ENCODE data around the gene PSMD9. TPM values are rescaled to one million over a fixed set of nuclear protein-coding genes. Genes with fewer than 3 reads are reported as not detected.

Gene PSMD9
- total and polyA plus RNA-seq, 10 of the 15 experiments (the other 5 are each of a cell fraction or from before 2014, with no cell fraction given), result 14.6 to 152 (median 58.1) TPM

GRCh38 chr12:121917950-121918678 is 29.5 kb downstream of the PSMD9 start, which contains the start of gene CFAP251:
CFAP251 (plus strand) TSS chr12:121918592; CDS start chr12:121921306, 2,714 bp downstream.
- Histone ChIP-seq H3K27me3 (replicated peaks in 1 of 2; ENCODE audit: control insufficient read depth in 2 of 2, insufficient read depth in 2 of 2, low read length in 1 of 2) (no peaks in the 10 kb centered on the region), H2AFZ (ENCODE audit: control insufficient read depth, low read depth, low read length) (peak within 1 kb of the TSS; percentile 91), H3K79me2 (ENCODE audit: control insufficient read depth, insufficient read depth, low read length) (no peaks in the 10 kb centered on the region), H3K36me3 (ENCODE audit: control insufficient read depth in 2 of 2, insufficient read depth in 2 of 2, low read length in 1 of 2) (peaks cover 0 to 13% of the 10 kb centered on the region in 2 experiments; a peak in 2 of 4 replicates), H3K9me3 (replicated peaks; ENCODE audit: control insufficient read depth, insufficient read depth, low read length) (no peaks in the 10 kb centered on the region), H3K4me1 (ENCODE audit: control insufficient read depth, insufficient read depth, low read length) (peaks cover 8% of the 10 kb centered on the region; the same call in 1 of the 2 replicates), H3K27ac (ENCODE audit: control insufficient read depth, insufficient read depth) (peak within 1 kb of the TSS; percentile 13; the same call in 1 of the 2 replicates), H3K4me3 (peak within 1 kb of the TSS; percentile 57), H4K20me1 (ENCODE audit: control insufficient read depth, insufficient read depth) (no peaks in the 10 kb centered on the region), H3K9ac (ENCODE audit: control insufficient read depth, insufficient read depth, low read length) (peak within 1 kb of the TSS; percentile 26; the same call in 1 of the 2 replicates), H3K4me2 (ENCODE audit: control insufficient read depth, insufficient read depth) (peak within 1 kb of the TSS; percentile 89)
- 26% methylated on average over 41 of the region's 41 CpGs for WGBS (ENCODE audit: insufficient coverage, insufficient replicate concordance, low lambda C conversion rate, missing lambda C conversion rate)
- ChIA-PET CTCF (interaction anchor here (0.6 to 3.2 kb wide), 32 partner anchors 8 to 1571 kb away, joined by 3 to 14 read pairs (median 4); partner anchors contain the start of genes PSMD9 and RHOF), RAD21 (ENCODE audit: unreplicated experiment) (interaction anchor here (0.6 to 1.6 kb wide), 16 partner anchors 9 to 379 kb away, joined by 3 to 22 read pairs (median 4); partner anchors contain the start of genes DIABLO and PSMD9), POLR2A (interaction anchor here (0.7 to 1.2 kb wide), 3 partner anchors 10 to 152 kb away, joined by 3 read pairs; no protein-coding TSS in a partner anchor), SMC1A (ENCODE audit: uncharacterized antibody, unreplicated experiment) (interaction anchor here (0.6 to 3.7 kb wide), 12 partner anchors 10 to 205 kb away, joined by 3 to 21 read pairs (median 3); no protein-coding TSS in a partner anchor)
- in situ Hi-C loops (cut with MboI), result no loop called here
- FAIRE-seq, result peak; percentile 95
- peak; percentile 100 for ATAC-seq
- BruUV-seq (replicated peaks), result no TSS peak
- intact Hi-C loops (cut with micrococcal nuclease; ENCODE audit: unreplicated experiment), result loop anchor here (5.0 kb wide), 1 partner anchor 204 kb away; no protein-coding TSS in a partner anchor
- peak; percentile 50 for DNase-seq (ENCODE audit: low read depth, low spot score)
- TF ChIP-seq RAD51 (IDR thresholded peaks at IDR 0.05), result peak; percentile 94
- TF ChIP-seq CREM (IDR thresholded peaks at IDR 0.05; ENCODE audit: low read depth), result peak; percentile 88
- TF ChIP-seq POU2F2 (IDR thresholded peaks at IDR 0.05; ENCODE audit: borderline replicate concordance, low read depth, low read length), result peak; percentile 26; the same call in 1 of the 3 replicates
- TF ChIP-seq, protein P1, sequence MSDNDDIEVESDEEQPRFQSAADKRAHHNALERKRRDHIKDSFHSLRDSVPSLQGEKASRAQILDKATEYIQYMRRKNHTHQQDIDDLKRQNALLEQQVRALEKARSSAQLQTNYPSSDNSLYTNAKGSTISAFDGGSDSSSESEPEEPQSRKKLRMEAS (IDR thresholded peaks at IDR 0.05; ENCODE audit: low read depth, low read length), result peak; percentile 91
- peak; percentile 48 for TF ChIP-seq RAD21 (IDR thresholded peaks at IDR 0.05; ENCODE audit: insufficient read depth, low read depth, low read length)
- TF ChIP-seq, protein P2, sequence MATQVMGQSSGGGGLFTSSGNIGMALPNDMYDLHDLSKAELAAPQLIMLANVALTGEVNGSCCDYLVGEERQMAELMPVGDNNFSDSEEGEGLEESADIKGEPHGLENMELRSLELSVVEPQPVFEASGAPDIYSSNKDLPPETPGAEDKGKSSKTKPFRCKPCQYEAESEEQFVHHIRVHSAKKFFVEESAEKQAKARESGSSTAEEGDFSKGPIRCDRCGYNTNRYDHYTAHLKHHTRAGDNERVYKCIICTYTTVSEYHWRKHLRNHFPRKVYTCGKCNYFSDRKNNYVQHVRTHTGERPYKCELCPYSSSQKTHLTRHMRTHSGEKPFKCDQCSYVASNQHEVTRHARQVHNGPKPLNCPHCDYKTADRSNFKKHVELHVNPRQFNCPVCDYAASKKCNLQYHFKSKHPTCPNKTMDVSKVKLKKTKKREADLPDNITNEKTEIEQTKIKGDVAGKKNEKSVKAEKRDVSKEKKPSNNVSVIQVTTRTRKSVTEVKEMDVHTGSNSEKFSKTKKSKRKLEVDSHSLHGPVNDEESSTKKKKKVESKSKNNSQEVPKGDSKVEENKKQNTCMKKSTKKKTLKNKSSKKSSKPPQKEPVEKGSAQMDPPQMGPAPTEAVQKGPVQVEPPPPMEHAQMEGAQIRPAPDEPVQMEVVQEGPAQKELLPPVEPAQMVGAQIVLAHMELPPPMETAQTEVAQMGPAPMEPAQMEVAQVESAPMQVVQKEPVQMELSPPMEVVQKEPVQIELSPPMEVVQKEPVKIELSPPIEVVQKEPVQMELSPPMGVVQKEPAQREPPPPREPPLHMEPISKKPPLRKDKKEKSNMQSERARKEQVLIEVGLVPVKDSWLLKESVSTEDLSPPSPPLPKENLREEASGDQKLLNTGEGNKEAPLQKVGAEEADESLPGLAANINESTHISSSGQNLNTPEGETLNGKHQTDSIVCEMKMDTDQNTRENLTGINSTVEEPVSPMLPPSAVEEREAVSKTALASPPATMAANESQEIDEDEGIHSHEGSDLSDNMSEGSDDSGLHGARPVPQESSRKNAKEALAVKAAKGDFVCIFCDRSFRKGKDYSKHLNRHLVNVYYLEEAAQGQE (IDR thresholded peaks at IDR 0.05; ENCODE audit: low read depth, low read length), result no peak
- TF ChIP-seq BACH1 (IDR thresholded peaks at IDR 0.05; ENCODE audit: borderline replicate concordance), result peak; percentile 73; the same call in 1 of the 2 replicates
- no peak for TF ChIP-seq RB1 (IDR thresholded peaks at IDR 0.05; ENCODE audit: borderline replicate concordance)
- TF ChIP-seq MEF2B (IDR thresholded peaks at IDR 0.05; ENCODE audit: partially characterized antibody, poor library complexity, severe bottlenecking), result peak; percentile 77
- peak; percentile 54; the same call in 1 of the 2 replicates for TF ChIP-seq SMARCA5 (IDR thresholded peaks at IDR 0.05)
- TF ChIP-seq ZNF622 (IDR thresholded peaks at IDR 0.05), result no peak
- TF ChIP-seq ZNF687 (IDR thresholded peaks at IDR 0.05), result peak; percentile 35; the same call in 1 of the 2 replicates
- TF ChIP-seq, protein P3, sequence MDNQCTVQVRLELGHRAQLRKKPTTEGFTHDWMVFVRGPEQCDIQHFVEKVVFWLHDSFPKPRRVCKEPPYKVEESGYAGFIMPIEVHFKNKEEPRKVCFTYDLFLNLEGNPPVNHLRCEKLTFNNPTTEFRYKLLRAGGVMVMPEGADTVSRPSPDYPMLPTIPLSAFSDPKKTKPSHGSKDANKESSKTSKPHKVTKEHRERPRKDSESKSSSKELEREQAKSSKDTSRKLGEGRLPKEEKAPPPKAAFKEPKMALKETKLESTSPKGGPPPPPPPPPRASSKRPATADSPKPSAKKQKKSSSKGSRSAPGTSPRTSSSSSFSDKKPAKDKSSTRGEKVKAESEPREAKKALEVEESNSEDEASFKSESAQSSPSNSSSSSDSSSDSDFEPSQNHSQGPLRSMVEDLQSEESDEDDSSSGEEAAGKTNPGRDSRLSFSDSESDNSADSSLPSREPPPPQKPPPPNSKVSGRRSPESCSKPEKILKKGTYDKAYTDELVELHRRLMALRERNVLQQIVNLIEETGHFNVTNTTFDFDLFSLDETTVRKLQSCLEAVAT (IDR thresholded peaks at IDR 0.05), result peak; percentile 63; the same call in 1 of the 2 replicates

Measured in GM12878 (cell line).